HG03159 (cell line): Measurements from ENCODE around the gene SAMMSON.

Experiments used
- ATAC-seq: cut with Tn5 transposase; IDR thresholded peaks from one replicate; pipeline ENCODE4 v1.9.1; 2021; ENCODE audit warnings: mild to moderate bottlenecking, moderate library complexity; ENCODE audit not compliant: unreplicated experiment

SAMMSON gene

DNA sequence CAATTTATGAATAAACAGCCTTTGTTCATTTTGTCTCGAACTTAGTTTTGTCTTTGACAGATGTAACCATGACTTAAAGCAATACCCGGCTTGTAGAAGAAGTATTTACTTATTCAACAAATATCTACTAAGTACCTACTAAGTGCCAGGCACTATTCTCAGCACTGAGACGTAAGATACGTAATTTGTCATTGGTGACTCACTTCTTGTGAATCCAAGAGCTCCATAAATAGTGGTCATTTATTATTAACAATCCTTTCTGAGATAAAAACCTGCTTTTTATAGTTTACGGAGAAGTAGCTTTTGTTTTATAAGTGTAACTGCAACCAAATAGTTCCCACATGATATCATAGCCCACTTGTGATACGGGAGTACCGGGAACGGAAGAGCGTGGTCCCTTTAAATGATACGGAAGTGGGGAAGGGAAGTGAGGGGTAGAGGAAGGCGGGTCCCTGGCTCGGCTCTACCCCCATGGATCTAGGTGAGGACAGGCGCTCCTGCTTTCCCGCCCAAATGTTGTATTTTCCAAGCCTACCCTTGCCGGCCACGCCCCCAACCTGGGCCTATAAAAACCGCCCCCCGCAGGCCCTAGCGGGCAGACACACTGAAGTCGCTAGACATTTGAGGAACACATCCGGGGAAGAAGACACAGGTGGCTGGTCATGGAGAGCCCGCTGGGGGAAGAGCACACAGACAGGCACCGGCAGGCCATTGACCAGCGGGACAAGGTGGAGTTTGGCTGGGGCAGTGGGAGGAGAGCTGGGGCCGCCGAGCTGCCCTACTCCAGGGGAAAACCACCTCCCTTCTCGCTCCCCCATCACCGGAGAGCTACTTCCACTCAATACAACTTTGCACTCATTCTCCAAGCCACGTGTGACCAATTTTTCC is at the start of gene SAMMSON:
Gene SAMMSON, plus strand, starts transcription at position 594 of the 888 bp plus-strand sequence.
- no peak for ATAC-seq

GRCh38 chr3:69951616-69952015 is 47.9 kb upstream of the SAMMSON start:
- ATAC-seq: no peak

DNA sequence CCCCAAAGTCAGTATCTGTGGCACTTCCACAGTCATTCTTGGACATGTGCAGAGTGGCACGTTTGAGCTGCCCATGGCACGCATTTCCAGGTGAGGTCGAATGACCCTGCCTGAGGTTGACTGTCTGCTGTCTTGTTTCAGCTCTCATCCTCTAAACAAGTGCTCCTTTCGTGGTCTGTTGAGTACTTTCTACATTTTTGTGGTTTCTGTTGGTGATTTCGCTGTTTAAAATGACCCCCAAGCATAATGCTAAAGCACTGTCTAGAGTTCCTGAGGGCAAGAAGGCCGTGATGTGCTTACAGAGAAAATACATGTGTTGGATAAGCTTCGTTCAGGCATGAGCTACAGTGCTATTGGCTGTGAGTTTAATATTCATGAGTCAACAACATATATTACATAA is 40.0 kb upstream of the SAMMSON start:
- no peak for ATAC-seq

DNA sequence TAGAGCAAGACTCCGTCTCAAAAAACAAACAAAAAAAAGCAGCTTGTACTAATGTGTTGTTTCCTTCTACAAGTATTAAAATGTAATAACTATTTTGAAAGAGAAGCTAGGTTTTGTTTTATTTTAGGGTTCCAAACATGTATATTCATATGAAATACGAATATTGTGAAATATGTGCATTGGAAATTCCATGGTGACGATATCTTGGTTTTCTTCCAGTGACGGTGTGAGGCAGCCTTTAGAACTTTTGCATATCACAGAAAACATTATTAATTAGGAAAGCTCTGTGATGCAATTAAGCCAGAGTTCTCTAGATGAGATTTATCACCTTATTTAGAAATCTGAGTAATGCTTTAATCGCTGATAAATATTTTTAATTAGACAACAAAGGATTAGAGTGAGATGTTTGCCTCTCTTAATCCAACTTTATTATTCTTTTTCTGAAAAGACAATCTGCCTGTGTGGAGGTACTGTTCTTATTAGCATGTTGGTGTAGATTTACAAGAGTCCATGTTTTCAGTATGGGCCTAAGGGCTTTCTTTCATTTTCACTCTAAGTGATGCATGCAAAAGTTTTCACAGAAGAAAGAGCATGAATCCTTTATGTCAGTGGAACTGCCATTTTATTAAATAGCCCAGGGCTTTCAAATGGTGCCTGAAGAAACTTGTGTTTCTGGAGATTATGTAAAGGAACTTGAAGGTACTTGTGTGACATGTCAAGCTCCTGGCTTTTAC is 37.7 kb upstream of the SAMMSON start:
- ATAC-seq: no peak

DNA sequence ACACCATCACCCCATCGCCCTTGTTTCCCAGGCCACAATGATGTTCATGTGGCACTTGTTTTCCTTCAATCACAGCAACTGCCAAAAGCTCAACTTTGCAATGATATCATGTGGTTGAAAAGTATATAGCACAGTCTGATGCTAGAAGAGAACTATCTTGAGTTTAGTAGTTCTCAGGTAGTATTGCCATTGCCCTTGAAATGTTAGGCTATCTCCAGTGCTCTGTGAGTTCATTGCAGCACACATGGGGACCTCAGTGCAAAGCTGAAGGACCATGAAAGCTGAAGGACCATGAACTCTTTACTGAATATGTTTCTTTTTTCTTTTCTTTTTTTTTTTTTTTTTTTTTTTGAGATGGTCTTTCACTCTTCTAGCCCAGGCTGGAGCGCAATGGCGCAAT is 35.9 kb upstream of the SAMMSON start:
- no peak for ATAC-seq

GRCh38 chr3:69967156-69967555 is 32.4 kb upstream of the SAMMSON start:
- no peak for ATAC-seq

DNA sequence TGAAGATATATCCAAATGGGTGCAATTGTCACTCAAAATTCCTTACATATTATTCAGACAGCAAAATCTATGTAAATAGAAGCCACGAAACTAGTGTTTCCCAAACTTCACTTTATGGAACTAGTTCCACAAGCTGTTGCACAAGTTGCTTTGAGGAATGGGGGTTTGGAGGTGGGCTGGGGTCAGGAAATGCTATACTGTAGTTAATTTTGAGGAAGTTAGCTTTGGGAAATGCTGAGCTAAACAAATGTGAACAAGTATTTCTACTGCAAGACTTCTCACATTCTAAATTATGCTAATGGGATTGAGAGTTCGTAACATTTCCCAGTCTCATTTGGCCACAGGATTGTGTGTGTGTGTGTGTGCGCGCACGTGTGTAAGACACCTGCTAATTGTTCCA is 28.7 kb upstream of the SAMMSON start:
- ATAC-seq: no peak

GRCh38 chr3:69972672-69973071 is 26.9 kb upstream of the SAMMSON start:
- ATAC-seq: no peak

DNA sequence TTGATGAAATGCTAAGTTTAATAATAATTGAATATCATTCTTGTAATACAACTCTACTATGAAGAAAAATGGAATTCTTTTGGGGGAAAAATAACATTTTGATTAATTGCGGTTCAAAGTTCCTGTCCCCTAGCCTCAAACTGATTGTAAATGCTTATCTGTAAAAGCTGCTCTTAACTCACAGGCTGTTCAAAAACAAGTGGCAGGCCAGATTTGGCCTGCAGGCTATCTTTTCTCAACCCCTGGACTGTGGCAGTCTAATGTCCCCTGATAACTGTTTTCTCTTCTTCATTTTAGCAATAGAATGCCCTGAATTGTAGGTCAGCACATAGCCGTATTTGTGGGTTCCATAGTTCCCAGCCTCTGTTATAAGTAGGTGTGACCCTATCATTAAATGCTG is 23.5 kb upstream of the SAMMSON start:
- ATAC-seq: no peak

GRCh38 chr3:69983546-69984265 is 15.8 kb upstream of the SAMMSON start:
- no peak for ATAC-seq

DNA sequence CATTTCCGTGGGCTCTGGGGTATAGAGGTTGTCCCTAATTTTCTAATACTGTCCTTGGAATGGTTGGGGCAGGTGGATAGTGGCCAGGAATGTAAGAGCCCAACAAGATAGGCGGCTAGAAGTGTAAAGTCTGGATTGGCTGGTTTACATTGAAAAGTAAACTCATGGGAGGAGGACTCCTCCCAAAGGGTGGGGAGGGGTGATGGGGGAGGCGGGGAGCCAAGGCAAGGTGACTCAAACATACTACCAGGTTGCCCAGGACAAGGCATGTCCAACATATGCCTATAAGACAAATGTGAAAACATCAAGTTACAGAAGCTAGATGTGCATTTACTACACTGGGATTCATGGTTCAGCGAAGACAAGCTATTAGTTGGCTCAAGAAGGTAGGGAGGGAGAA is 14.3 kb upstream of the SAMMSON start:
- ATAC-seq: no peak

DNA sequence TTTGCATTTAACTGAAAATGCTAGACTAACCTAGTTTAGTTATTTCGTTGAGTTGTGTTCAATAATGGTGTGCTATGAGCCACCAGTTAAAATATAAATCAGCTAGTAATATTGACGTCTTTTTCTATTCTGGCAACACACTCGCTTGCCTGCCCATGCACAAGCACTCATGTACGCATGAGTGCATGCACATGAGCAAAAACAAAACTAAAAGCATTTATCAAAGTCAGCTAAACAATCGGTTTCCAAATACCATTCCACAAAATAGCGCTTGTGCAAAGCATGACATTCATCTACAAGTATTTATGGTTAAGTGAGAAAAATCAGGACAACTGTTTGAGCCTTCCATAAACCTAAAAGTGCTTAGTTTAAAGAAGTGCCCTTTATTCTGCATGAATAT is 13.1 kb upstream of the SAMMSON start:
- ATAC-seq: no peak

DNA sequence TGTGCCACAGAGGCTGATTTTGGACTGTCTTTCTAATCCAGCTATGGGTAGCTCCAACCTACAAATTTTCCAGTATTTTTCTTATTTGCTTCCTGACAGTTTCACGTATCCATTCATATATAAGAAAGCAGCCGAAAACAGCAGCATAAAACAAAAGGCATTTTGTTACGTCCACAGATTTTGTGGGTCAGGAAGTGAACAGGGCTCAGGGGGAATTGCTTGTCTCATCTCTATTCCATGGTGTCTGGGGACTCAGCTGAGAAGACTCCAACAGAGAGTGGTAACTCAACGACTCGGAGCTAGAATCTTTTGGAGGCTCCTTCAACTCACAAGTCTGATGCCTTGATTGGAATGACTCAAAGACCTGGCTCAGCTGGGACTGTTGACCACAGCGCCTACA is 11.7 kb upstream of the SAMMSON start:
- ATAC-seq: no peak

DNA sequence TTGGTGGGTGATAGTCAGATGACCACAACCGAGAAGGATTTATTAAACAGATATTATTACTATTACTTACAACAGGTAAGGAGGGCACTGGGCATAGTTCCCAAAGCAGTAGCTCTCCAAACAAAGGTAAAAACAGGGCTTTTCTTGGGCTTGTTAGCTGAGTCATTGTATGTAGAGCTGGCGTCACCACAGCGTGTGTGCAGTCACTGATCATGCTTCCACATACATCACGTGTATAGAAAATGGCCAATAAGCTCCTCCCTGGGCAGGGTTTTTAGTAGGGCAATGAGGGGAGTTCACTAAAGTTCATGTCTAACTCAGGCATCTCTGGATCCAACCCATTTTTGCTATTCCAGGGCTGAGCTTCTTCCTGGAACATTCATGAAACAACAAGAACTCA is 5.8 kb upstream of the SAMMSON start:
- no peak for ATAC-seq

GRCh38 chr3:69994919-69995318 is 4.6 kb upstream of the SAMMSON start:
- ATAC-seq: no peak

- ATAC-seq: no peak
Observed at GRCh38 chr3:69997631-69998307, 1.8 kb upstream of the SAMMSON start.

DNA sequence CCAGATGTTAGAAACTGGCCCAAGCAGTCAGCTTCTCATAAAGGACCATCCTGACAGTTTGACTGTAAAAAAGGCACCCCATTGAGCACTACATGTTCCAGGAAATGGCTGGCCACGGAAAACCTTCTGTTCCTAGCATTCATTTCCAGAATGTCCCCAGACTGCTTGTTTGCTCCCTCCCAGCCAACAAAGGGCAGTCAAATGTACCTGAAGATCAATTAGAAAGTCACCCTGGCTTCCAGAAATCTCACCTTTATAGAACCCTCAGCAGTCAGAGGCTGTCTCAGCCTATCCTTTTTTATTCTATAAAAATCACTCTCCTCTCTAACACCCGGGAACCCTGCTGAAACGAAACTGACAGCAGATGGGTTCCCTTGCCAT is 784 bp upstream of the SAMMSON start:
- no peak for ATAC-seq

GRCh38 chr3:70000028-70000410 is 486 bp downstream of the SAMMSON start:
- ATAC-seq: no peak

DNA sequence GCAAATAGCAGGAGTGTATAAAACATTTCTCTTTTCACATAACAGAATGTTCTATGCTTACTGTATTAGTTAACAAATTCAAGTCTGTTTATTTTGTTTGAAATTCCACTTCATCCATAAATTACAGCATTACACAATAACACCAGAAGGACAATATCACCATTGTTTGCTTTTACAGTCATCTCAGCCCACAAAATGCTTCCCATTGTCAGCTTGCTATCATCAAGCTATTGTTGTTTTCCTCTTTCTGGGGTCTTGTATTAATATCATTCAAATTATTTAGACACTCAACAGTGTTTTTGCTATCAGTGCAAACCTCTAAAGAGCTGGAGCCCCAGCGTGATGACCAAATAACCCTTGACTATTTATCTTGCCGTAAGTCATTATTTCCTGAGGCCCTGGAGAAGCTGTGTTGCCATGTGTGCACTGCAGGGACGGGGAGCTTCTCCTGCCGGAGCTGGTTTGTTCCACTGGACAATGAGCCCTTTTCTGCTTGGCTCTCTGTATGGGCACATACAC is 1.1 kb downstream of the SAMMSON start:
- no peak for ATAC-seq

DNA sequence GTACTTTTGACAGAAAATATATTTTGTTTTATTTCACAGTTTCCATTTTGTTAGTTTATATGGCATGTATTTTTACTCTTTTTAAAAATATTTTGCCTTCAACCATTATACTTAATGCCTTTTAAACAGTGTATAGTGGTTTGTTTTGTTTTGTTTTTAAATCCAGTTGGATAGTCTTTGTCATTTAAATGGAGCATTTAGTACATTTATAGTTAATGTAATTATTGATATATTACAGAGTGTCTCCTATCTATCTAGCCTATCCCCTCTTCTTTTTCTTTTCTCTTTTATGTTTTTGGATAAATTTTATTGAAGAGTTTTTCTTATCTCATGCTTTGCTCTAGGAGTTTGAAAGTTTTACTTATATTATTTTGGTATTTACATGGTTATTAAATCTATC is 3.6 kb downstream of the SAMMSON start:
- no peak for ATAC-seq

GRCh38 chr3:70006089-70006488 is 6.6 kb downstream of the SAMMSON start:
- no peak for ATAC-seq
